A549 (cell line): Measurements from ENCODE around the gene SORCS2.

Source experiments
- BHLHE40 ChIP-seq: IDR thresholded peaks from 2 replicates; pipeline ENCODE4 v1.6.1; 2012; ENCODE audit warnings: low read depth, low read length, inconsistent platforms
- EHMT2 ChIP-seq: fragments of 200-600 bp; sonication (generic); IDR thresholded peaks from 2 replicates; pipeline ENCODE4 v1.6.1; 2016; ENCODE audit warnings: antibody characterized with exemption, low read depth, mild to moderate bottlenecking, moderate library complexity
- EP300 ChIP-seq, 2 experiments: fragments of >200 bp; sonication (Bioruptor Twin); formaldehyde crosslinking; IDR thresholded peaks; 2 replicates in 1 of 2; 3 replicates in 1 of 2; pipeline ENCODE4 v1.6.1; 2016 to 2017
- FOSB ChIP-seq: fragments of 250-450 bp; sonication (Bioruptor Pico); IDR thresholded peaks from 2 replicates; pipeline ENCODE4 v1.5.0; 2020; ENCODE audit warnings: mild to moderate bottlenecking, moderate library complexity
- FOSL2 ChIP-seq, 2 experiments: fragments of 450-650 bp in 1 of 2; fragments of >200 bp in 1 of 2; sonication (Bioruptor Twin) in 1 of 2; formaldehyde crosslinking; IDR thresholded peaks; 2 replicates each; pipeline versions ENCODE4 v1.5.0 to v1.6.1; 2016 to 2020; ENCODE audit warnings: mild to moderate bottlenecking in 1 of 2, moderate library complexity in 1 of 2
- HOXB13 ChIP-seq: fragments of 250-450 bp; sonication (Bioruptor Pico); IDR thresholded peaks from 2 replicates; pipeline ENCODE4 v1.5.0; 2020; ENCODE audit warnings: low read depth, mild to moderate bottlenecking, moderate library complexity
- JUNB ChIP-seq: fragments of >200 bp; sonication (Bioruptor Twin); formaldehyde crosslinking; IDR thresholded peaks from 2 replicates; pipeline ENCODE4 v1.6.1; 2016
- MYC ChIP-seq: IDR thresholded peaks from 2 replicates; pipeline ENCODE4 v1.6.1; 2012; ENCODE audit warnings: mild to moderate bottlenecking, inconsistent platforms, low read length, improper control_type of control experiment, borderline replicate concordance
- RAD21 ChIP-seq, 2 experiments: fragments of >200 bp in 1 of 2; sonication (Bioruptor Twin) in 1 of 2; formaldehyde crosslinking in 1 of 2; IDR thresholded peaks in 1 of 2; conservative IDR thresholded peaks in 1 of 2; 2 replicates in 1 of 2; 3 replicates in 1 of 2; pipeline ENCODE4 v1.6.1; 2012 to 2018; ENCODE audit warnings: inconsistent platforms in 1 of 2
- TF ChIP-seq, protein P1 (sequence below): fragments of >200 bp; sonication (Bioruptor Twin); formaldehyde crosslinking; IDR thresholded peaks from 3 replicates; pipeline ENCODE4 v1.5.1; 2016

DNA sequence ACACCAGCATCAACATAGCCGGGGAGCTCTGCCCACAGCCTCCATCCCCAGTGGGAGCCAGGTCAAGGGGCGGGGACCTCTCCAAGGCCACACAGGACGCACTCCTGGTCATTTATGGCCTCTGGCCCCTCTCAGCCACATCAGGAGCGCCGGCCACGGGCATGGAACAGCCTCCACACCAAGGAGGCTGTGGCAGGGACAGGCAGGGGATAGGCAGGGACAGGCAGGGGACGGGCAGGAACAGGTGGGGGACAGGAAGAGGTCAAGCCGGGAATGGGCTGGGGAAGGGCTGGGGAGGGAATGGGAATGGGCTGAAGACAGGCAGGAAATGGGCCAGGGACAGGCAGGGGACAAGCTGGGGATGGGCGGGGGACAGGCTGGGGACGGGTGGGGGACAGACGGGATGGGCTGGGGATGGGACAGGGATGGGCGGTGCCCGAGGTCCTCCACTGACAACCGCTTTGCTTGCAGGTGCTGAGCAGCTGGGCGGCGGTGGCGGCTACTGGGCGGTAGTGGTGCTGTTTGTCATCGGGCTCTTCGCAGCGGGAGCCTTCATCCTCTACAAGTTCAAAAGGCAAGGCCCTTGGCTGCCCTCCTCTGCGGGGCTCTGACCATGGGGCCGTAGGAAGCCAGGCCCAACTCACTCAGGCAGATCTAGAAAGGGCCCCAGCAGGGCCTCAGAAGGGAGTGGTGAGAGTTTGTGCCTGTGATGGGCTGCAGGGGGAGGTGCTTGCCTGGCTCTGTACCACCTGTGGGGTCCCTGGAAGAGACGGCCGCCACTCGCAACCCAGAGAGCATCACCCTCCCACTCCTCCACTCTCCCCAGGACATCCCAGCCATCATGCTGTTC, 541.7 kb downstream of the SORCS2 start:
- no peak for TF ChIP-seq BHLHE40
- TF ChIP-seq EHMT2 = no peak
- TF ChIP-seq MYC = no peak
- TF ChIP-seq, protein P1, sequence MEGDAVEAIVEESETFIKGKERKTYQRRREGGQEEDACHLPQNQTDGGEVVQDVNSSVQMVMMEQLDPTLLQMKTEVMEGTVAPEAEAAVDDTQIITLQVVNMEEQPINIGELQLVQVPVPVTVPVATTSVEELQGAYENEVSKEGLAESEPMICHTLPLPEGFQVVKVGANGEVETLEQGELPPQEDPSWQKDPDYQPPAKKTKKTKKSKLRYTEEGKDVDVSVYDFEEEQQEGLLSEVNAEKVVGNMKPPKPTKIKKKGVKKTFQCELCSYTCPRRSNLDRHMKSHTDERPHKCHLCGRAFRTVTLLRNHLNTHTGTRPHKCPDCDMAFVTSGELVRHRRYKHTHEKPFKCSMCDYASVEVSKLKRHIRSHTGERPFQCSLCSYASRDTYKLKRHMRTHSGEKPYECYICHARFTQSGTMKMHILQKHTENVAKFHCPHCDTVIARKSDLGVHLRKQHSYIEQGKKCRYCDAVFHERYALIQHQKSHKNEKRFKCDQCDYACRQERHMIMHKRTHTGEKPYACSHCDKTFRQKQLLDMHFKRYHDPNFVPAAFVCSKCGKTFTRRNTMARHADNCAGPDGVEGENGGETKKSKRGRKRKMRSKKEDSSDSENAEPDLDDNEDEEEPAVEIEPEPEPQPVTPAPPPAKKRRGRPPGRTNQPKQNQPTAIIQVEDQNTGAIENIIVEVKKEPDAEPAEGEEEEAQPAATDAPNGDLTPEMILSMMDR = no peak
- no peak for TF ChIP-seq RAD21 (conservative IDR thresholded peaks at IDR 0.05 in 1 of 2, IDR thresholded peaks at IDR 0.05 in 1 of 2)
- TF ChIP-seq EP300 (IDR thresholded peaks at IDR 0.05) = no peak
- TF ChIP-seq FOSL2 (IDR thresholded peaks at IDR 0.05) = no peak
- no peak for TF ChIP-seq FOSL2 (CRISPR knock-in tag; IDR thresholded peaks at IDR 0.05)
- no peak for TF ChIP-seq JUNB
- TF ChIP-seq HOXB13 (CRISPR knock-in tag) = no peak
- no peak for TF ChIP-seq FOSB (CRISPR knock-in tag)
